ENCODE measurements around the gene KRT33A.

KRT33A gene

DNA sequence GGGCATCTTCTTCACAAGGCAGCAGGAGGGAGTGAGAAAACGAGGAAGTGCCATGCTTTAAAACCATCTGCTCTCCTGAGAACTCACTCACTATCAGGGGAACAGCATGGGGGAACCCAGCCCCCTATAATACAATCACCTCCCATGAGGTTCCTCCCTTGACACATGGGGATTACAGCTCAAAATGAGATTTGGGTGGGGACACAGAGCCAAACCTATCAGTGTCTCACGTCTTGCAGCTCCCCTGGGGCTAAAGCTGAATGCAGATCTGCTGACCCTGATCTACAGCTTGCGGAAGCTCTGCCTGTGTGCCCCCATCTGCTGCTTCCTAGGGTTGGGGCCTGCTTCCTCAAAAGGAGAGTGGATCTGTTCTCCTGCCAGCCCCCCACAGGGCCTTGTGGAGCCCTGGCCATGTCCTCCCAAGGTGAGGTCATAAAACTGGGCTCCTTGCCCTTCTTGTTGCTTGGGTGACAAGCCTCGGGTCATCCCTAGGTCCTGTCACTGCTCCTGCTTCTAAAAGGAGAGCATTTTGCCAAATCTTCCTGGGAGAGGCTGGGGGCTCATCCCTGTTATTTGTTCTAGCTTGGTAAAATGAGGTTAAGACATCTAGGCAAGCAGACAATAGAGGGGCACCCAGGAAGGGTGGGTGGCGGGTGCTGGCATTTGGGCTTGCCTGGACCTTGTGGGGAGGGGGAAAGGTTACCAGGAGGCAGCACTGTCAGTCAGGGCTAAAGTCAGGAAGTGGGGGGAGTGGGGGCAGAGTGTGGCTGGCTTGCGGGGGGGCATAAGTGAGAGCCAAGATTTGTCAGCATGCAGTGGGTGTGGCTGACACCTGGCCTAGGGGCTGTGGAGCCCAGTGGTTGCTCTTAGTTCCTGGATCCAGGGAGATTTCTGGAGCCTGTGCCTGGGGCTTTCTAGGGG is 16.0 kb downstream of the KRT33A start:
- H3K4me1 ChIP-seq (ENCODE audit: low read length) = peaks cover 8% of the 10 kb centered on the region; the same call in 1 of the 2 replicates
- no peaks in the 10 kb centered on the region for H3K9me2 ChIP-seq (replicated peaks; ENCODE audit: insufficient read depth, low read length)
- H3F3A ChIP-seq (ENCODE audit: insufficient read depth, low read length) = no peaks in the 10 kb centered on the region
- H3K4me3 ChIP-seq (ENCODE audit: low read length) = no peak overlapping the region
- no peaks in the 10 kb centered on the region for H3K9me3 ChIP-seq (replicated peaks; ENCODE audit: insufficient read depth, low read length)
- no peak overlapping the region for H3K4me2 ChIP-seq (ENCODE audit: low read depth, low read length)
- no peaks in the 10 kb centered on the region for H3K79me2 ChIP-seq (ENCODE audit: low read length)
- H2AFZ ChIP-seq (ENCODE audit: low read length) = no peak overlapping the region
- TF ChIP-seq EZH2phosphoT487 (IDR thresholded peaks at IDR 0.05; ENCODE audit: low read length) = no peak
- TF ChIP-seq EZH2 (optimal IDR thresholded peaks at IDR 0.05; ENCODE audit: low read depth, low read length) = no peak
- TF ChIP-seq, protein P1, sequence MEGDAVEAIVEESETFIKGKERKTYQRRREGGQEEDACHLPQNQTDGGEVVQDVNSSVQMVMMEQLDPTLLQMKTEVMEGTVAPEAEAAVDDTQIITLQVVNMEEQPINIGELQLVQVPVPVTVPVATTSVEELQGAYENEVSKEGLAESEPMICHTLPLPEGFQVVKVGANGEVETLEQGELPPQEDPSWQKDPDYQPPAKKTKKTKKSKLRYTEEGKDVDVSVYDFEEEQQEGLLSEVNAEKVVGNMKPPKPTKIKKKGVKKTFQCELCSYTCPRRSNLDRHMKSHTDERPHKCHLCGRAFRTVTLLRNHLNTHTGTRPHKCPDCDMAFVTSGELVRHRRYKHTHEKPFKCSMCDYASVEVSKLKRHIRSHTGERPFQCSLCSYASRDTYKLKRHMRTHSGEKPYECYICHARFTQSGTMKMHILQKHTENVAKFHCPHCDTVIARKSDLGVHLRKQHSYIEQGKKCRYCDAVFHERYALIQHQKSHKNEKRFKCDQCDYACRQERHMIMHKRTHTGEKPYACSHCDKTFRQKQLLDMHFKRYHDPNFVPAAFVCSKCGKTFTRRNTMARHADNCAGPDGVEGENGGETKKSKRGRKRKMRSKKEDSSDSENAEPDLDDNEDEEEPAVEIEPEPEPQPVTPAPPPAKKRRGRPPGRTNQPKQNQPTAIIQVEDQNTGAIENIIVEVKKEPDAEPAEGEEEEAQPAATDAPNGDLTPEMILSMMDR (IDR thresholded peaks at IDR 0.05; ENCODE audit: low read length) = no peak
- H3K27me3 ChIP-seq (replicated peaks; ENCODE audit: insufficient read depth, low read length) = peaks cover 21% of the 10 kb centered on the region
- no peak for DNase-seq
- H3K36me3 ChIP-seq (replicated peaks; ENCODE audit: insufficient read depth, low read length) = no peaks in the 10 kb centered on the region
- H3K9ac ChIP-seq (ENCODE audit: low read length) = no peak overlapping the region
- no peaks in the 10 kb centered on the region for H4K20me1 ChIP-seq (ENCODE audit: insufficient read depth, low read length)
- no peak overlapping the region for H3K27ac ChIP-seq (ENCODE audit: low read length)

DNA sequence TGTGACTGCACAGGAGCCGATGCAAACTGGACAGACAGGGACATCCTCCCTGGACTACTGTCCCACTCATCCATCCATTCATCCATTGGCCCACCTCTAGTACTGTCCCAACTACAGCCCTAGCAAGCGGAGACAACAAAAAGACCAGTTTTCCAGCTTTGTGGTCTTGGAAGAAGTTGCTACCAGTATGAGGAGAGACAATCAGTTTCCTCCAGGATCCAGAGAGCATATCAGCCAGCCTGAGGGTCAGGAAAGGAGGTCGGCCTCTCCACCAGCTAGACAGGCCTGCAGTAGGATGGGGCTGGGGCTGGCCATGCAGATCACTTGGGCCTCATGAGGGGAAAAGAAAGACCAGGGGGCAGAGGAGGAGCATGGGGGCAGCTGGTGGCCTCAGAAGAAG is 16.8 kb downstream of the KRT33A start:
- H3K9me3 ChIP-seq (replicated peaks; ENCODE audit: insufficient read depth, low read length) = no peaks in the 10 kb centered on the region
- 0 out of 2 replicates have a peak, but pooled peaks cover 2% of the 10 kb centered on the region for H3K4me1 ChIP-seq (ENCODE audit: low read length)
- H3K27ac ChIP-seq (ENCODE audit: low read length) = no peak overlapping the region
- no peaks in the 10 kb centered on the region for H3F3A ChIP-seq (ENCODE audit: insufficient read depth, low read length)
- TF ChIP-seq EZH2phosphoT487 (IDR thresholded peaks at IDR 0.05; ENCODE audit: low read length) = no peak
- TF ChIP-seq, protein P1 (IDR thresholded peaks at IDR 0.05; ENCODE audit: low read length) = no peak
- TF ChIP-seq EZH2 (optimal IDR thresholded peaks at IDR 0.05; ENCODE audit: low read depth, low read length) = no peak
- no peak overlapping the region for H3K4me3 ChIP-seq (ENCODE audit: low read length)
- no peak overlapping the region for H3K4me2 ChIP-seq (ENCODE audit: low read depth, low read length)
- H3K9me2 ChIP-seq (replicated peaks; ENCODE audit: insufficient read depth, low read length) = no peaks in the 10 kb centered on the region
- H3K79me2 ChIP-seq (ENCODE audit: low read length) = no peaks in the 10 kb centered on the region
- H3K27me3 ChIP-seq (replicated peaks; ENCODE audit: insufficient read depth, low read length) = peaks cover 14% of the 10 kb centered on the region; the same call in 1 of the 2 replicates
- DNase-seq = no peak
- H4K20me1 ChIP-seq (ENCODE audit: insufficient read depth, low read length) = no peaks in the 10 kb centered on the region
- H3K9ac ChIP-seq (ENCODE audit: low read length) = no peak overlapping the region
- no peaks in the 10 kb centered on the region for H3K36me3 ChIP-seq (replicated peaks; ENCODE audit: insufficient read depth, low read length)
- no peak overlapping the region for H2AFZ ChIP-seq (ENCODE audit: low read length)

DNA sequence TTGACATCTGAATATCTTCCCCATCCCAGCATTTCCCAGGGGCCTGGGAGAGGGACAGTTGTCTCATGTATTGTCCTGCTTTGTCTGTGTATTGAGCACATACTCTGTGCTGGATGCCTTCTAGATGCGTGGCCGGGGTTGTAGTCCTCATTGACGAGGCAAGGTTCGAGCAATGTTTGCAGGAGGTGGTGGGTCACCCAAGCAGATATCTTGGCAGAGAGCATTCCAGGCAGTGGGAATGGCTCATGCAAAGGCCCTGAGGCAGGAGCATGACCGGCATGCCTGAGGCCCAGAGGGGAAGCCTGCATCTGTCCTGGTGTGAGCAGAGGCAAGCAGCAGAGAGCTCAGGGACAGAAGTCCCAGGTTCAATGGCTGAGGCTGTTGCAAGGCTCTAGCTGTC is 17.5 kb downstream of the KRT33A start:
- Histone ChIP-seq H3K9me2 (replicated peaks; ENCODE audit: insufficient read depth, low read length) (no peaks in the 10 kb centered on the region), H3F3A (ENCODE audit: insufficient read depth, low read length) (no peaks in the 10 kb centered on the region), H3K36me3 (replicated peaks; ENCODE audit: insufficient read depth, low read length) (no peaks in the 10 kb centered on the region), H3K79me2 (ENCODE audit: low read length) (no peaks in the 10 kb centered on the region), H3K4me1 (ENCODE audit: low read length) (no peaks in the 10 kb centered on the region), H3K27me3 (replicated peaks; ENCODE audit: insufficient read depth, low read length) (peaks cover 14% of the 10 kb centered on the region; the same call in 1 of the 2 replicates), H3K4me2 (ENCODE audit: low read depth, low read length) (no peak overlapping the region), H3K4me3 (ENCODE audit: low read length) (no peak overlapping the region), H3K27ac (ENCODE audit: low read length) (no peak overlapping the region), H3K9ac (ENCODE audit: low read length) (no peak overlapping the region), H3K9me3 (replicated peaks; ENCODE audit: insufficient read depth, low read length) (no peaks in the 10 kb centered on the region), H4K20me1 (ENCODE audit: insufficient read depth, low read length) (no peaks in the 10 kb centered on the region), H2AFZ (ENCODE audit: low read length) (no peak overlapping the region)
- TF ChIP-seq EZH2phosphoT487 (IDR thresholded peaks at IDR 0.05; ENCODE audit: low read length) (no peak), EZH2 (optimal IDR thresholded peaks at IDR 0.05; ENCODE audit: low read depth, low read length) (no peak)
- TF ChIP-seq, protein P1 (IDR thresholded peaks at IDR 0.05; ENCODE audit: low read length) = no peak
- no peak for DNase-seq

All from MM.1S (cell line).